Measurements from ENCODE around the gene RETREG3.
"Not testable (repeated sequence)": the region's sequence is repeated elsewhere in the genome, so short reads cannot be mapped to it uniquely, and the experiment has no call there.

RETREG3 gene

DNA sequence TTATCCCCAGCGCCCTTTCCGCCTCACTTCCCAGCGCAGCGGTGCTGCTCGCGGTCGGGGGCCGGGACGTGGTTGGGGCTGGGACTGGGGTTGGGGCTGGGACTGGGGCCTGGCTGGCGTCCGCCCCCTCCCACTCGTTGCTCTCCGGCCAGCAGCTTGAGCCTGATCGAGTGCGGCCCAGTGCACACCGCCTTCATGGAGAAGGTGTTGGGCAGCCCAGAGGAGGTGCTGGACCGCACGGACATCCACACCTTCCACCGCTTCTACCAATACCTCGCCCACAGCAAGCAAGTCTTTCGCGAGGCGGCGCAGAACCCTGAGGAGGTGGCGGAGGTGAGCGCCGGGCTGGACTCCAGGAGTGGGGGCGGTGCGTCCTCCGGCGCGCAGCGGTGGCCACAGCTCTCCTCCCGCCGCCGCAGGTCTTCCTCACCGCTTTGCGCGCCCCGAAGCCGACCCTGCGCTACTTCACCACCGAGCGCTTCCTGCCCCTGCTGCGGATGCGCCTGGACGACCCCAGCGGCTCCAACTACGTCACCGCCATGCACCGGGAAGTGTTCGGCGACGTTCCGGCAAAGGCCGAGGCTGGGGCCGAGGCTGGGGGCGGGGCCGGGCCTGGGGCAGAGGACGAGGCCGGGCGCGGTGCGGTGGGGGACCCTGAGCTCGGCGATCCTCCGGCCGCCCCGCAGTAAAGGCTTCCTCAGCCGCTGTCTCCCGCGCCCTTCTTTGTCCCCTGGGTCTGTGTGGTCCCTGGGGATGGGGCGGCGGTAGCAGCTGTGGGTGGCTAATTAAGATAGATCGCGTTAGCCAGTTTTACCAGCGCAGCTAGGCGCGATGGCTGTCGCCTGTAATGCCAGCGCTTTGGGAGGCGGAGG lies 54.7 kb downstream of the RETREG3 start:
- peak; percentile 91 for DNase-seq (ENCODE audit: low spot score)
- TF ChIP-seq, protein P1, sequence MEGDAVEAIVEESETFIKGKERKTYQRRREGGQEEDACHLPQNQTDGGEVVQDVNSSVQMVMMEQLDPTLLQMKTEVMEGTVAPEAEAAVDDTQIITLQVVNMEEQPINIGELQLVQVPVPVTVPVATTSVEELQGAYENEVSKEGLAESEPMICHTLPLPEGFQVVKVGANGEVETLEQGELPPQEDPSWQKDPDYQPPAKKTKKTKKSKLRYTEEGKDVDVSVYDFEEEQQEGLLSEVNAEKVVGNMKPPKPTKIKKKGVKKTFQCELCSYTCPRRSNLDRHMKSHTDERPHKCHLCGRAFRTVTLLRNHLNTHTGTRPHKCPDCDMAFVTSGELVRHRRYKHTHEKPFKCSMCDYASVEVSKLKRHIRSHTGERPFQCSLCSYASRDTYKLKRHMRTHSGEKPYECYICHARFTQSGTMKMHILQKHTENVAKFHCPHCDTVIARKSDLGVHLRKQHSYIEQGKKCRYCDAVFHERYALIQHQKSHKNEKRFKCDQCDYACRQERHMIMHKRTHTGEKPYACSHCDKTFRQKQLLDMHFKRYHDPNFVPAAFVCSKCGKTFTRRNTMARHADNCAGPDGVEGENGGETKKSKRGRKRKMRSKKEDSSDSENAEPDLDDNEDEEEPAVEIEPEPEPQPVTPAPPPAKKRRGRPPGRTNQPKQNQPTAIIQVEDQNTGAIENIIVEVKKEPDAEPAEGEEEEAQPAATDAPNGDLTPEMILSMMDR (IDR thresholded peaks at IDR 0.05), result no peak
- Histone ChIP-seq H3K27ac (peak overlapping the region; percentile 84 to 92), H3K4me3 (peak overlapping the region; percentile 99)

DNA sequence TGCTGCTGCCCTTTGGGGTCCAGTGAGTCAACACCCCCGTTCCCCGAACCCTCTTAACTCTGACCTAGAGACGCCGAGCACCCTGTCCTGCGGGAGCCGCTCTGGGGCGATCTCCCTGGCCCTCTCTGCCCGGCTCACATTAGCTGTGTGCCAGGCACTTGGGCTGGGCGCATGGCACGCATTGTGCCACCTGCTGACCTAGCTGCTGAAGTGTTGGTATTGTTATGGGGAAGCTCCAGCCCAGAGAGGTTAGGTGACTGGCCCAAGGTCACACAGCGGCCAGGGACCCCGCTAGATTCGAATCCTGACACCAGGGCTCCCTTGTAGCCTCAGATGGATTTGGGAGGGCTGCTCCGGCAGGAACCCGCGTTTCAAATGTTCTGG lies 55.3 kb downstream of the RETREG3 start:
- Histone ChIP-seq H3K4me3 (peak overlapping the region; percentile 99), H3K27ac (peak overlapping the region; percentile 84 to 92)
- TF ChIP-seq, protein P1 (IDR thresholded peaks at IDR 0.05), result no peak
- DNase-seq (ENCODE audit: low spot score), result no peak

DNA sequence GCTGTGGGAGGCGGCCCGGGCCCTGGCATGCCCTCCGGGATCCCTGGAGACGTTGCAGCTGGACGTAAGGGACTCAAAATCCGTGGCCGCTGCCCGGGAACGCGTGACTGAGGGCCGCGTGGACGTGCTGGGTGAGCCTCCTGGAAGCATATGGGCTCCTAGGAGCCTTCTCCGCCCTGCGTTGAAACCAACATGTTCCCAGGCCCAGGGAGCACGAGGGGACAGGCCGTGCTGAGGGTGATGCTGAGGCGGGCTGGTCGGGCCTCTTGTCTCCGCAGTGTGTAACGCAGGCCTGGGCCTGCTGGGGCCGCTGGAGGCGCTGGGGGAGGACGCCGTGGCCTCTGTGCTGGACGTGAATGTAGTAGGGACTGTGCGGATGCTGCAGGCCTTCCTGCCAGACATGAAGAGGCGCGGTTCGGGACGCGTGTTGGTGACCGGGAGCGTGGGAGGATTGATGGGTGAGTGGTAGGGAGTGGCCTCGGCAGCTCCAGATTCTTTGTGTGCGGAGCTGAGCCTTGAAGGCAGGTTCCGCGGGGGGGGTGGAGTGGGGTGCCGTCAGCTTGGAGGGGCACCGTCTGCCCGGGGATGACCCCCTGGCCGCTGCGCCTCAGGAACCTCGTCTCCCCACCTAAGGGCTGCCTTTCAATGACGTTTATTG lies 55.9 kb downstream of the RETREG3 start:
- TF ChIP-seq, protein P1 (IDR thresholded peaks at IDR 0.05), result no peak
- Histone ChIP-seq H3K27ac (peak overlapping the region; percentile 84 to 92), H3K4me3 (peak overlapping the region; percentile 99)
- DNase-seq (ENCODE audit: low spot score), result no peak

DNA sequence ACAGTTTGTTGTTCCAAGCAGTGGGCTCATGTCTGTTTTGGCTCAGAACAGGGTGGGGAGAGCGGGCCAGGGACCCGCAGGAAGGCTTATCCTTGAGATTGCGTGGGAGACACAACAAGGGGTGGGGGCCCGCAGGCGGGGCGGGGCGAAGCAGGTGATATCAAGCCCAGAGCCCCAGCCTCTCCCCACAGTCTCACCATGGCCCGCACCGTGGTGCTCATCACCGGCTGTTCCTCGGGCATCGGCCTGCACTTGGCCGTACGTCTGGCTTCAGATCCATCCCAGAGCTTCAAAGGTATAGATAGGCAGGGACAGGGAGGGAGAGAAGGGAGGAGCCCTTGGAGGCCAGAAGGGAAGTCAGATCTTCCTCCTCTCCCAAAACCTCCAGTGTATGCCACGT lies 56.4 kb downstream of the RETREG3 start, which contains the start of gene HSD17B1:
Gene HSD17B1, plus strand, starts transcription at position 188 of the 400 bp plus-strand sequence. Its CDS starts 11 bp downstream, at position 199.
- peak within 1 kb of the TSS; percentile 99 for H3K4me3 ChIP-seq
- H3K27ac ChIP-seq, result peak within 1 kb of the TSS; percentile 84 to 92
- DNase-seq (ENCODE audit: low spot score), result not testable (repeated sequence)

DNA sequence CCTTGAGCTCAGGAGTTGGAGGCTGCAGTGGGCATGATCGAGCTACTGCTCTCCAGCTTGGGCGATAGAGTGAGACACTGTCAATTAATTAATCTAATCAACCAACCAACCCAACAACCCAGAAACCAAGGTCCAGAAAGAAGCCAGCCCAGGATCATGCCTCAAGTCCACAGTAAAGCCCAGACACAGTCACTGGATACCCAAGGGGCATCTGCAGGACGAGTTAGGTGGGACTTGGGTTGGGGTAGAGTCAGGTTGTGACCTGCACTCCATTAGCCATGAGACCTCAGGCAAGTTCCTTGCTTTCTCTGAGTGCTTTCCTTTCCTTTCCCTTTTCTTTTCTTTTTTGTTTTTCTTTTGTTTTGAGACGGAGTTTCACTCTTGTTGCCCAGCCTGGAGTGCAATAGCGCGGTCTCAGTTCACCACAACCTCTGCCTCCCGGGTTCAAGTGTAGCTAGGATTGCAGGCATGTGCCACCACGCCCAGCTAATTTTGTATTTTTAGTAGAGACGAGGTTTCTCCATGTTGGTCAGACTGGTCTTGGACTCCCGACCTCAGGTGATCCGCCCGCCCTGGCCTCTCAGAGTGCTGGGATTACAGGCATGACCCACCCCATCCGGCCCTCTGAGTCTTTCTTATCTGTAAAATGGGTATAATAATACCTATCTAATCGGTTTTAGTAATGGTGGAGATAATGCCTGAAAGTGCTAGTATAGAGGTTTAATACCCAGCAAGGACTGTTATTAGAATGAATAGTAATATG lies 60.0 kb downstream of the RETREG3 start:
- Histone ChIP-seq H3K4me3 (no peak overlapping the region), H3K27ac (no peak overlapping the region)
- no peak for DNase-seq (ENCODE audit: low spot score)
- TF ChIP-seq, protein P1 (IDR thresholded peaks at IDR 0.05), result no peak

DNA sequence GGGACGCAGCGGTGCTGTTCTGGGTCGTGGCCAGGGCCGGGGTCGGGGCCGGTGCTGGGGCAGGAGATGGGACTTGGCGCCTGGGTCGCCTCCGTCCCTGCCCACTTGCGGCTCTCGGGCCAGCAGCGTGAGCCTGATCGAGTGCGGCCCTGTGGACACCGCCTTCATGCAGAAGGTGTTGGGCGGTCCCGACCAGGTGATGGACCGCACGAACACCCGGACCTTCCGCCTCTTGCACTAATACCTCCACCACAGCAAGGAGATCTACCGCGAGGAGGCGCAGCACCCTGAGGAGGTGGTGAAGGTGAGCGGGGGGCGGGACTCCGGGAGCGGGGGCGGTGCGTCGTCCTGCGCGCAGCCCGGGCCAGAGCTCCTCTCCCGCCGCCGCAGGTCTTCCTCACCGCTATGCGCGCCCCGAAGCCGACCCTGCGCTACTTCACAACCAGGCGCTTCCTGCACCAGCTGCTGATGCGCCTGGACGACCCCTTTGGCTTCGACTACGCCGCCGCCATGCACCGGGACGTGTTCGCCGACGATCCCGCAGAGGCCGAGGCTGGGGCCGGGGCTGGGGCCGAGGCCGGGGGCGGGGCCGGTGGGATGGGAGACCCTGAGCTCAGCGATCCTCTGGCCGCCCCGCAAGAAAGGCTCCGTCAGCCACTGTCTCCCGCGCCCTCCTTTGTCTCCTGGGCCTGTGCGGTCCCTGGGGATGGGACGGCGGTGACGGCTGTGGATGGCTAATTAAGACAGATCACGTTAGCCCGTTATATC lies 60.9 kb downstream of the RETREG3 start:
- TF ChIP-seq, protein P1 (IDR thresholded peaks at IDR 0.05), result no peak
- Histone ChIP-seq H3K27ac (no peak overlapping the region), H3K4me3 (peak overlapping the region; percentile 28)
- DNase-seq (ENCODE audit: low spot score), result no peak
